LNCaP clone FGC (cell line): ENCODE results near the gene DDR1.
"Not testable (repeated sequence)": the region's sequence is repeated elsewhere in the genome, so short reads cannot be mapped to it uniquely, and the experiment has no call there.

Source experiments
- DNase-seq: peaks from one replicate; pipeline ENCODE4 v3.0.0-alpha.2; 2011; ENCODE audit warnings: low read depth
- H3K4me3 ChIP-seq: 2 replicates; pipeline ENCODE4 v1.5.1; 2011; ENCODE audit warnings: mild to moderate bottlenecking, low read depth, low read length, control low read depth
- TF ChIP-seq, protein P1 (sequence below): IDR thresholded peaks from 2 replicates; pipeline ENCODE4 v1.5.1; 2012; ENCODE audit warnings: mild to moderate bottlenecking; ENCODE audit not compliant: control insufficient read depth, insufficient read depth; ENCODE audit errors: extremely low read depth

The DDR1 gene

DNA sequence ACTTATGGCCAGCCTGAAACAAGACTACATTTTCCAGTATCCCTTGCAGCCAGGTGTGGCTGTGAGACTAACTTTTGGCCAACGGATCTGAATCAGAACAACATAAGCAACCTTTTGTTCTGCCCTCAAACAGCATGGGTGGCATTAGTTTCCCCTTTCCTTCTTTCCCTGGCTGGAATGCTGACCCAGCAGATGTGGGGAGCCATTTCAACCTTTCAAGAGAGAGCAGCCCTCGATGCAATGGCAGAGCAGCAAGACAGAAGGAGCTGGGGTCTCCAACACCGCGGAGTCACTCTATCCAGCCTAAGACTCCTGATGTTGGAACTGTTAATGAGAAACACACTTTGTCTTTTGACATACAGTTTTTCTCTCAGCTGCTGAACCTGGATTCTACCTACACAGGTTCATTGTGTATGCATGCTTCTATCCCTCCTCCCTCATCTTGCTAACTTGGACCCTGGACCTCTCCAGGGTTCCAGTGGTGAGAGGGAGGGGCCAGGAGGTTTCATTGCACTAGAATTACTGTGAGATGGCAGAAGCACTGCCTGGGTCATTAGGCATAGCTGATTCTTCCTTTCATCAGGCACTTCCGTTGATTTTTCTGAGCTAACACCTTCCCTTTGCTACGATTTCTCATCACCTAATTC, 28.8 kb upstream of the DDR1 start:
- no peak for DNase-seq

DNA sequence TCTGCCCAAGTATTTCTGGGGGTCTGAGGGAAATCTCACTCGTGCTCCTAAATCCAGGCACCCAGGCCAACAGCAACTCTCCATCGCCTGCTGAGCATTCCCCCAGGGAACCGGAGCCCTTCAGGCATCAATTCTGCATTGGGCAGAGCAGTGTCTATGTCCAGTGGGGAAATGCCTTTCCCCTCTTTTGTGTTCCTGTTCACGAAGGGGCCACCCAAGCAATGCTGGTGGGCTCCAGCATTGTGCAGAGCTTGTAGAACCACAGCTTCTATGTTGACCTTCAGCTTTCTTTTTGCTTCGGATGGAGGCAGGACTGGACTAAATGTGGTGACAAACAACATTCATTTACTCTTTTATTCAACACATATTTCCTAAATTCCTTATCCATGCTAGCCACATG, 27.2 kb upstream of the DDR1 start:
- TF ChIP-seq, protein P1, sequence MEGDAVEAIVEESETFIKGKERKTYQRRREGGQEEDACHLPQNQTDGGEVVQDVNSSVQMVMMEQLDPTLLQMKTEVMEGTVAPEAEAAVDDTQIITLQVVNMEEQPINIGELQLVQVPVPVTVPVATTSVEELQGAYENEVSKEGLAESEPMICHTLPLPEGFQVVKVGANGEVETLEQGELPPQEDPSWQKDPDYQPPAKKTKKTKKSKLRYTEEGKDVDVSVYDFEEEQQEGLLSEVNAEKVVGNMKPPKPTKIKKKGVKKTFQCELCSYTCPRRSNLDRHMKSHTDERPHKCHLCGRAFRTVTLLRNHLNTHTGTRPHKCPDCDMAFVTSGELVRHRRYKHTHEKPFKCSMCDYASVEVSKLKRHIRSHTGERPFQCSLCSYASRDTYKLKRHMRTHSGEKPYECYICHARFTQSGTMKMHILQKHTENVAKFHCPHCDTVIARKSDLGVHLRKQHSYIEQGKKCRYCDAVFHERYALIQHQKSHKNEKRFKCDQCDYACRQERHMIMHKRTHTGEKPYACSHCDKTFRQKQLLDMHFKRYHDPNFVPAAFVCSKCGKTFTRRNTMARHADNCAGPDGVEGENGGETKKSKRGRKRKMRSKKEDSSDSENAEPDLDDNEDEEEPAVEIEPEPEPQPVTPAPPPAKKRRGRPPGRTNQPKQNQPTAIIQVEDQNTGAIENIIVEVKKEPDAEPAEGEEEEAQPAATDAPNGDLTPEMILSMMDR, result no peak
- no peak for DNase-seq
- no peak overlapping the region for H3K4me3 ChIP-seq

More for the DNA sequence above, 28.8 kb upstream of the DDR1 start:
- H3K4me3 ChIP-seq, result no peak overlapping the region
- TF ChIP-seq, protein P1, result no peak

DNA sequence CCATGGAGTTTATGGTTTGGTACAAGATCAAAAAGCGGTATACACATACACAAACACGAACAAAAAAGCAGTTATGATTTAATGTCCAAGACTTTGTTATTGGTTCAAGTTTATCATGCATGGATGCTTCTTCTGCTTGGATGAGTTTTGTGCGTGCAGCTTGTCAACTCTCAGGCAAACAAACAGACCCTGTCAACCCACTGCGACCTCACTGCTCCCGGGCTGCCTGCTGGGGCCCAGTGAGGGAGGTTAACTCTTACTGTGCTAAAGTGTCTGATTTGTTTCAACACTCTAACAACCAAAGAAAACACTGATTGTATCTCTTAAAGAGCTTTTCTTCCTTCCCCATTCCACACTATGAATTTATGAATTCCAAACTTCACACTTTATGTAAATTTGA, 26.8 kb upstream of the DDR1 start:
- DNase-seq, result no peak
- H3K4me3 ChIP-seq, result no peak overlapping the region
- TF ChIP-seq, protein P1, result no peak

DNA sequence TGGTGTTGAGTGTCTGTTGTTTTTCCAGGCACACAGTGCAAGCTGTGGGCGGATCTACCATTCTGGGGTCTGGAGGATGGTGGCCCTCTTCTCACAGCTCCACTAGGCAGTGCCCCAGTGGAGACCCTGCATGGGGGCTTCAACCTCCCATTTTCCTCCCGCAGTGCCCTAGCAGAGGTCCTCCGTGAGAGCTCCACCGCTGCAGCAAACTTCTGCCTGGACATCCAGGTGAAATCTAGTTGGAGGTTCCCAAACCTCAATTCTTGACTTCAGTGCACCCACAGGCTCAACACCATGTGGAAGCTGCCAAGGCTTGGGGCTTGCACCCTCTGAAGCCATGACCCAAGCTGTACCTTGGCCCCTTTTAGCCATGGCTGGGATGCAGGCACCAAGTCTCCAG, 24.6 kb upstream of the DDR1 start:
- DNase-seq, H3K4me3 ChIP-seq: not testable (repeated sequence)

DNA sequence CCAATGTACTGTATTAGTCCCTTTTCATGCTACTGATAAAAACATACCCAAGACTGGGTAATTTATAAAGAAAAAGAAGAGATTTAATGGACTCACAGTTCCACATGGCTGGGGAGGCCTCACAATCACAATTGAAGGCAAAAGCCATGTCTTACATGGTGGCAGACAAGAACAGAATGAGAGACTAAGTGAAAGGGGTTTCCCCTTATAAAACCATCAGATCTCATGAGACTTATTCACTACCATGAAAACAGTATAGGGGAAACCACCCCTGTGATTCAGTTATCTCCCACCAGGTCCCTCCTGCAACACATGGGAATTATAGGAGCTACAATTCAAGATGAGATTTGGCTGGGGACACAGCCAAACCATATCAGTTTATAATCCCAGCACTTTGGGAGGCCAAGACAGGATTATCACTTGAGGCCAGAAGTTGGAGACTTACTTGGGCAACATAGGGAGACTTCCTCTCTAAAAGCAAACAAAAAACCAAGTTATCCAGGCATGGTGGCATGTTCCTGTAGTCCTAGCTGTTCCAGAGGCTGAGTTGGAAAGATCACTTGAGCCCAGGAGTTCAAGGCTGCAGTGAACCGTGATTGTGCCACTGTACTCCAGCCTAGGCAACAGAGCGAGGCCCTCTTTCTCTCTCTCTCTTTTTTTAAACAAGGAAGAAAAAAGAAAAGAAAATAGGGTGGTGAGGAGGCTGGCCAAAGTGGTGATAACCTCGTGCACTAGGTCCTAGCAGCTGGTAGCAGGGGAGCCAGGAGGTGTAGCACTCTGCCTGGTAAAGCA, 22.9 kb upstream of the DDR1 start:
- TF ChIP-seq, protein P1, result no peak
- DNase-seq, result no peak
- H3K4me3 ChIP-seq, result no peak overlapping the region

DNA sequence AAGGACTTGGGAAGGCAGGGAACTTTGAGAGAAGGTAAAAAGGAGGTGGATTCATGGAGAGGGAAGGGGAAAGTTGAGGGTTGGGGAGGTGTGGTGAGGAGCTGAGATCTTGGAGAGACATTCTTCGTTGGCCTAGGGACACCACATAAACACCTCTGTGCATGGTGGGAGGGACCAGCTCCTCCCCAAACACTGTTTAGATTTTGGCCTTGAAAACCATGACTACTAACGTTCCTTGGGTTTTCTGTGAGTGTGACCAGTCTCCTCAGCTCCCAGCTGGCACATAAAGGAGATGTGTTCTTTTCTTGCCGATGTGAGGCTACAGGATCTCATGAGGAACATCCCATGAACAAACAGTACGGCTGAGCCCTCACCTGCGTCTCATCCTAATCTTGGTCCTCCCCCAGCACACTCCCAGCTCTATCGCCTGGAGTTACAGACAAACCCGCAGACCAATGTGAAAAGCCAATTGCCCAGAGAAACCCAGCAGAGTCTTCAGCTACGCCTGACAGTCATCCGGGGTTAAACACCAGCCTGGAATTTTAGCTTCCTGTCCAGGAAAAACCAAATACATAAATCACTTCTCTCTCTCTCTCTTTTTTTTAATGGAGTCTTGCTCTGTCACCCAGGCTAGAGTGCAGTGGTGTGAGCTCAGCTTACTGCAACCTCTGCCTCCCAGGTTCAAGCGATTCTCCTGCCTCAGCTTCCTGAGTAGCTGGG, 22.0 kb upstream of the DDR1 start:
- TF ChIP-seq, protein P1, result no peak
- DNase-seq, result no peak
- H3K4me3 ChIP-seq, result no peak overlapping the region

DNA sequence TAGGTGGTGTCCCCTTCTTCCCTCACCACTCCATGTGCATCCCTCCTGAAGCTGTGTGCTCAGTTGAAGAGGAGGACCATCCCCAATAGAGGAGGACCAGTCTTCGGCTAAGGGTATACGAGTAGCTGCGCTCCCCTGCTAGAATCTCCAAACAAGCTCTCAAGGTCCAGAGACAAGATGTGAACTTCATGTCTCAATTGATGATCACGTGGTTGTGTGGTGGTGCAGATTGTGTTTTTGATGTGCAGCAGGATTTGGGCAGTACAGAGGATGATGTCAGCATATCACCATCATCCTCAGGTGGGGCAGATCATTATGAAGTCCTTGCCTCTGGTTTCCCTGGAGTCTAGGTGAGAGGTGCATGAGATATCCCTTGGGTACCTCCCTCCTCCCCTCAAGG, 20.0 kb upstream of the DDR1 start:
- no peak for DNase-seq
- H3K4me3 ChIP-seq, result no peak overlapping the region
- TF ChIP-seq, protein P1, result no peak

DNA sequence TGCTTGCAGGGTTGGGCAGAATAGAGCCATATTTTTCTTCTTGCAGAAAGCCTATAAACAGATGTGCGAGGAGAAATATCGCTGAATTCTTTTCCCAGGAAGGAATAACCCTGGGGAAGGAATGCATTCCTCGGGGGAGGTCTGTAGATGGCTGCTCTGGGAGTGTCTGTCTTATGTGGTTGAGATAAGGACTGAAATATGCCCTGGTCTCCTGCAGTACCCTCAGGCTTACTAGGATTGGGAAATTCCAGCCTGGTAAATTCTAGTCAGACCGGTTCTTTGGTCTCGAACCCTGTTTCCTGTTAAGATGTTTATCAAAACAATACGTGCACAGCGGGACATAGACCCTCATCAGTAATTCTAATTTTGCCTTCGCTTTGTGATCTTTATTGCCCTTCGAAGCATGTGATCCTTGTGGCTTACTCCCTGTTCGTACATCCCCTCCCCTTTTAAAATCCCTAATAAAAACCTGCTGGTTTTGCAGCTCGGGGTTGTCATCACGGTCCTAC, 15.0 kb upstream of the DDR1 start:
- DNase-seq, H3K4me3 ChIP-seq: not testable (repeated sequence)
